Measurements from ENCODE around the gene IFT80.

GRCh38 chr3:160381470-160381869 lies 17.6 kb downstream of the IFT80 start:
- TF ChIP-seq CTCF (IDR thresholded peaks at IDR 0.05) (no peak), POLR2A (IDR thresholded peaks at IDR 0.05) (no peak)

Data from thyroid gland (tissue), 4 donors.